WI38 (cell line): Measurements from ENCODE around the gene MALSU1.

Experiments
- H3K4me3 ChIP-seq: 2 replicates; pipeline ENCODE4 v1.5.1; 2011; ENCODE audit warnings: low read depth, mild to moderate bottlenecking, control low read depth, low read length
- CTCF ChIP-seq: IDR thresholded peaks from 2 replicates; pipeline ENCODE4 v1.5.1; 2012; ENCODE audit warnings: low read depth, mild to moderate bottlenecking, control low read depth, low read length

MALSU1 gene

GRCh38 chr7:23335621-23336020 lies 36.5 kb downstream of the MALSU1 start:
- no peak for TF ChIP-seq CTCF

GRCh38 chr7:23336086-23336485 lies 36.9 kb downstream of the MALSU1 start:
- H3K4me3 ChIP-seq: no peak overlapping the region
- TF ChIP-seq CTCF: no peak

More at GRCh38 chr7:23335621-23336020, 36.5 kb downstream of the MALSU1 start:
- H3K4me3 ChIP-seq: no peak overlapping the region

GRCh38 chr7:23336799-23337283 lies 37.7 kb downstream of the MALSU1 start:
- TF ChIP-seq CTCF: no peak

GRCh38 chr7:23337374-23337773 lies 38.2 kb downstream of the MALSU1 start:
- TF ChIP-seq CTCF: no peak
- no peak overlapping the region for H3K4me3 ChIP-seq

More at GRCh38 chr7:23336799-23337283, 37.7 kb downstream of the MALSU1 start:
- H3K4me3 ChIP-seq: no peak overlapping the region

- no peak for TF ChIP-seq CTCF
- H3K4me3 ChIP-seq: no peak overlapping the region
These were observed 39.3 kb downstream of the MALSU1 start for GRCh38 chr7:23338439-23338838.

- no peak for TF ChIP-seq CTCF
These were observed 39.7 kb downstream of the MALSU1 start for GRCh38 chr7:23338863-23339262.

GRCh38 chr7:23341846-23342598 lies 42.9 kb downstream of the MALSU1 start:
- TF ChIP-seq CTCF: no peak
- no peak overlapping the region for H3K4me3 ChIP-seq

More at GRCh38 chr7:23338863-23339262, 39.7 kb downstream of the MALSU1 start:
- H3K4me3 ChIP-seq: no peak overlapping the region
